Islet of Langerhans (tissue), 1 donor: ENCODE measurements around the gene EIF4A2.
"Not testable (repeated sequence)": the region's sequence is repeated elsewhere in the genome, so short reads cannot be mapped to it uniquely, and the experiment has no call there.

Source experiments
- FAIRE-seq: peaks from one replicate; lab custom pipeline; 2011; peaks lifted over from hg19 to GRCh38; lab: Jason Lieb, UNC

EIF4A2 gene

DNA sequence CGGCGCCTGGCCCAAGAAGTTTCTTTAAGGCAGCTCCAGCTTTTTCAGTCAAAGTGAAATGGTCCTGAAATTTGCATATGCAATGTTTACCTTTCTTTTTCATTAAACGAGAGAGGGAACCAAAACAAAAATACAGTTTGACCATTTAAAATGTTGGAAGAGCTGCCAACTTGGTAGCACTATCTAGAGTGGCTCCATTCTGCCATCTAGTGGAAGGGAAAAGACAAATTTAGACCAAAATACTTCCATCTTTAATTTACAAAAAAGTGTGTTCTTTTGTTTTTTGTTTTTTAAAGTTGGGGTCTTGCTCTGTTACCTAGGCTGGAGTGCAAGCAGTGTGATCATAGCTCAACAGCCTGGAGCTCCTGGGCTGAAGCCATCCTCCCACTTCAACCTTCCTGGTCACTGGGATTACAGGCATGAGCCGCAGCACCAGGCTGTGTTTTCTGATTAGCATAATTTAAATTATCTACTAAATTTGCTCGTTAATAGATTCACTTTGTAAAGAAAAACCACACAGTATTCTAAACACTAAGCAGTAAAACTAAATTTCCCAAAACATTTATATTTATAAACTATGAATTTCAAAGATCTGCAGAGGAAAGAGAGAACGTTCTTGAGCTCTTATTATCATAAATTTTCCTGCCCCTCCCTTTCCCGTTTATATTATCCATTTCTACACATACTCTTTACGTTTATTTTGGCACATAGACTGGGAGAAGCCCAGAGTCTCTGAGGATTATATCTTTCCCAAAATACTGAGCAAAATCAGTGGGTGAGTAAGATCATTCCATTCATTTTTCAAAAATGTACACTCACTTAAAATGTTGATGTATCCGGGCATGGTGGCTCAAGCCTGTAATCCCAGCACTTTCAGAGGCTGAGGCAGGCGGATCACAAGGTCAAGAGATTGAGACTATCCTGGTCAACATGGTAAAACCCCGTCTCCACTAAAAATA, 38.3 kb downstream of the EIF4A2 start:
- FAIRE-seq: no peak

DNA sequence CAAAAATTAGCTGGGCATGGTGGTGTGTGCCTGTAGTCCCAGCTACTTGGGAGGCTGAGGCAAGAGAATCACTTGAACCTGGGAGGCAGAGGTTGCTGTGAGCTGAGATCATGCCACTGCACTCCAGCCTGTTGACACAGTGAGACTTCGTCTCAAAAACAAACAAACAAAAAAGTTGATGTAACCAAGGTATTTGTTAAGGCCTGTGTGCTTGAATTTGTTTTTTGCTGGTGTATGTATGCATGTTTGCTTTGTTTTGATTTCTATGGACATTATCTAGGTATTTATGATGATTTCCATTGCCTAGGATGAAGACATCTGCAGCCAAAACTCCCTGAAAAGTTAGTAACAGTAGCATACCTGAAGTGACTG, 39.0 kb downstream of the EIF4A2 start:
- not testable (repeated sequence) for FAIRE-seq

DNA sequence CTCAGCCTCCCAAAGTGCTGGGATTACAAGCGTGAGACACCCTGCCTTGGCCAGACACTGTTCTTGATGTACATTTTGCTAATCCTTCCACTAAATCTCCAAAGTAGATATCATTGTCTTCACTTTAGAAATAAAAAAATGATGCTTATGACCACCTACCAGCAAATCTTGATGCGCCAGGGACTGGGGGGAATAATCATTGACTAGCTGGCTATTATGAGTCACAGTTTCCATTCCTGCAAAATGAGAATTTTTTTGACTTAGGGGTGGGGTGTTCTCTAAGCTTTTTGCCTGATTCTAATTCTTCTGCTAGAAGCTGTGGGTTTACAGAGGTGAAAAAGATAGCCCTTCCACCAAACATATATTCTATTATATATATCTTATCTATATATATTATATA, 40.0 kb downstream of the EIF4A2 start:
- FAIRE-seq: no peak

DNA sequence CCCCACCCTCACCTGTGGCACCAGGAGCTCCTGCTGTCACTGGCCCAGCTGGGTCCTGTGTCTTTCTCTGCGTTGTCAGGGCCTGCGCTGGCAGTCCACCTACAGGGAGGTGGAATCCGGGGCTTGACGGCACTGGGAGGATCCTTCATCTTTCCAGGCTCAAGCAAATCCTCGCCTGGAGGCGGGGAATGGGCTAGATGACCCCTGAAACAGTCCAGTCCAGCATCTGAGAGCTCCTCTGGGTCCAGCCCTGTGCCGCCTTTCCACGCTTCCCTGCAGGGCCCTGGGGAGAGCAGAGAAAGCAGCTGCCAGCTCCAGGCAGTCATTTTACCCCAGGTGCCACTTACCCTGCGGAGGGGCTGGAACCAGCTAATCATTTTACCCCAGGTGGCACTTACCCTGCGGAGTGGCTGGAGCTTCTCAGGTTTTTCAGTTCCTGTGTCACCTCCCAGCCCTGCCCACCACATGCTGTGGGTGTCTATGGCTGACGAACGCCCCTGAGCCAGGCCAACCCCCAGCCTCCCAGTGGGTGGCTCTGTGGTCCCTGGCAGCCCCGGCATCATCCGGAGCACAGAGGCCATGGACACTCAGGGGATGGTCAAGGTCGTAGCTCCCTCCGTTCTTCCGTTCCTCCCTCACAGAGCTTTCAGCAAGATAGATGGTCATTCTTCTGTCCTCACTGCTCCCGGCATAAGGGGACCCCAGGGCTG, 41.2 kb downstream of the EIF4A2 start:
- no peak for FAIRE-seq

DNA sequence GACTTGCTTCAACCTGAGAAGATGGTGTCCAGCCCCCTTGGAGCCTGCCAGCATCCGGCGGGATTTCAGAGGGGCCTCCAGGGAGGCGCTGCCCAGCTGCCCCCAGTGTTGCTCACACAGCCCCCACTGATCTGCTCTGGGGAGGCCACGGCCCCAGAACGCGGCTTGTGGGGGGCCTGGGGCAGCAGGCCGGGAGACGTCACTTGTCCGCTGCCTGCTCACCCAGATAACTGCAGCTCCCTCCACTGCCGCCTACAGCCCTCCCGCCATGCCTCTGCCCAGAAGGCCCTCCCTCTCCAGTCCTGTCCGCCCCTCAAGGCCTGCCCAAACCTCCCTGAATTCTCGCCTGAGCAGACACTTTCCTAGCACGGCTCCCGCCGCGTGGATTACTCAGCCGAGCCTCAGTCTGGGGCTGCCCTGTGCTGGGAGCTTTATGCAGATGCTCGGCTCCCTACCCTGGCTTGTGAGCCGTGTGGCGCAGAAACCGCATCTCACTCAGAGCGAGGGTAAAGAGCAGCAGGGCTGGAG, 42.0 kb downstream of the EIF4A2 start:
- no peak for FAIRE-seq

DNA sequence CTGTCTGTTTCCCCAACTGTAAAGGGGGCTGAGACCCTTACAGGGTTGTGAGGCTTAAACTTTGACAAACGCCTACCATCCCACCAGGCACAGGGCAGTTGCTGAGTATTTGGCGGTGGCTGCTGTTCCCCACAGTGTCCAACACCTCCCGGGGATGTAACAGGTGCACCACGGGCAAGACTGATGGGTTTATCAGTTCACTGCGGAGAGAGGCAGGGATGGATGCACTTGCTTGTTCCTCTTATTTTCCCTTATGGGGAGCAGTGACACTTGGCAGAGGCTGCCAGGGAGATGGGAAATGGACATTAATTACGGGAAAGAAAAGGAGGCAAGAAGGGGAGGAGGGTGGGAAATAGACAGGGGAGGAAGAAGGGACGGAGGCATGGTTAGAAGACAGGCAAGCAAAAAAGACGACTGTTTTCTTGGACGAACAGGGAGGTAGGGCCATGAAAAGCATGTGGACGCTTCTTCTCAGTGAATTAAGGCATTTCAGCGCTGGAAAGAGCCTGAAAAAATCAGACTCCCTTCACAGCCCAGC, 42.6 kb downstream of the EIF4A2 start:
- FAIRE-seq: no peak

DNA sequence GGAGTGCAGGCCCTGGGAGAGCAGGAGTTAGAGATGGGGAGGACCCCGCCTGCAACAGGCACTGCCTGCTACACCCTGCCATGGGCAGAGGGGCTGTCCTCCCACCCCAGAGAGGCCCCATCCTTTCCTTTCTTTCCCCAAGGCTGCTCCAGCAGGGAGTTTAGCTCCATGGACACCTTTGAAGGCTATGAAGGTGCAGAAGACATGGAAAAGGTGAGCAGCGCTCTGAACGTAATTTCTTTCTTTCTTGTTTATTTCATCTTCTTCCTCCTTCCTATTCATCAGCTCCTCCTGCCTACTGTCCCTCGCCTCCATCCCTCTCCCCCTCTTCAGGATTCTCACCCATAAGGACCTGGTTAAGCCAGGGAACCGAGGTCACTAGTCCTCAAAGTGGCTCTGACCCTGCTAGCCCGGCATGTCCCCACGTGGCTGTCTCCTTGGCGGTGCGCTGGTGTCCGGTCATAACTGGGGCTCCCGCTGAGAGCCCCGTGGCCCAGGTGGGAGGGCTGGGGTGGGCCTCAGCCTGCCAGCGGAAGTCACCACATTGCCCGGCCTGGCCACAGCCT, 43.1 kb downstream of the EIF4A2 start:
- FAIRE-seq: no peak

DNA sequence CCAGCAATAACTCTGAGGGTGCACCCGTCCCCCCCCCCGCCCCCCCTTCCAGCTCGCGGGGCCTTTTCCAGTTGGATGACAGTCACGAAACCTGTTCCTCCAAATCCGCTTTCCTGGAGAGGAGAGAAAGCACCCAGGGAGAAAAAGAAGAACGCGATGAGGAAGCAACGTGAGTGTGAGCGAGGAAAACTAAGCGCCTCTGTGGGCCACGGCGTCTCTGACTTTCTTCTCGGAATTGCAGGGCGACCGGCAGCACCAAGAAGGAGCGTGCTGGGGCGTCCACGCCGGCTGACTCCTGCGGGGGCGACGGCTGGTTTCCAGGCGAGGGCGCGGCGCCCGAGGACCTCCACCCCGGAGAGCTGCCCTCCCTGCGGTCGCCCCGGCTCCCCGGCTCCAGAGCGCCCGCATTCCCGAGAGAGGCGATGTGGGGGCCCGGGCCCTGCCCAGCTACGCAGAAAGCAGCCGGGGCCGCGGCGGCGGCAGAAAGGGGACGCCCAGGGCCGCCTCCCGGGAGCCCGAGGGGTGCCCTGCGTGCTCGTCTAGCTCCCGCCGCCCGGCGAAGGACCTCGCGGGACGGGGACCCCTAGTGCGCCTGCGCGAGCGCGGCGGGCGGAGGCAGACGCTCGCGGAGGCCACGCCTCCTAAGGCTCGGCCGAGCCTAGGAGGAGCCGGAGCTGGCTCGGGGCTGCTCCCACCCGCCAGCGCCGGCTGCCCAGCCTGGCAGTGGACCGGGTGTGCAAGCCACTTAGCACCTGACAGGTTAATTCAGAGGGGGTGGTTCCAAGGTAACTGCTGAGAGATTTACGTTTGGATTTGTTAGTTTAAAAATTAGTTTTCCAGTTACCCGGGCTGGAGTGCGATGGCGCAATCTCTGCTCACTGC, 43.8 kb downstream of the EIF4A2 start:
- no peak for FAIRE-seq

DNA sequence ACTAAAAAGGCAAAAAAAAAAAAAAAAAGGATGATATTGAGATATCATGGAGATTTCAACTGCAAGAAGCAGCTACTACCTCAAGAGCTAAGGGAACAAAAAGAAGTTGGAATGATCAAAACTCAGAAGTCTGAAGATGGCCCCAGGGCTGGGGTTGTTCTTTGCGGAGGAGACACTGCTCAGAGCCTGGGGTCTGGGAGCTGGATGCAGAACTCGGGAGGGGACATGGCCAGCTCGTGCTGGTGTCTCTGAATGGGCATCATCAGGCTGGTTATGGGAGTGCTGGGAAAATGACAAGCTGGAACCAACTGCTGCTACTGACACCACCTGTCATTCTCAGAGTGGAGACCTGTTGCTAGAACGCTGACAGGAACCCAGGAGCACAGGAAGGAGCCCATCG, 45.0 kb downstream of the EIF4A2 start:
- no peak for FAIRE-seq

DNA sequence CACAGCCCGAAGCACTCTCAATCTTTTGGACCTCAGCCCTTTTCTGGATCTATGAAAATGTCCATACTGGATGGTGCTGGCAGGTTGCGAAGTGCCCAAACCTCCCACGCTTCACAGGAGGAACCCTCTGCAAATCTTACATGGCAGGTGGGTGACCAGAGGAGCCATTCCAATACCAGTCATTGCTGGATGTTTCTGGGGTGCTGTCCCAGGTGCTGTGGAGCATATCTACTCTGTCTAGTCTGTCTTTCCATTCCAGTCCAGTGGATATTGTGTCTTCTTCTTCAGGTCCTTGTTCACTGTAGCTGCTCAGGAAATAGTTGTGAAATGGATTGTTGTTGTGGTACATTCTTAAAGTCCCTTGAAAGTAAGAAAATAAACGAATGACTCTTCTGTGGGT, 48.4 kb downstream of the EIF4A2 start:
- no peak for FAIRE-seq

DNA sequence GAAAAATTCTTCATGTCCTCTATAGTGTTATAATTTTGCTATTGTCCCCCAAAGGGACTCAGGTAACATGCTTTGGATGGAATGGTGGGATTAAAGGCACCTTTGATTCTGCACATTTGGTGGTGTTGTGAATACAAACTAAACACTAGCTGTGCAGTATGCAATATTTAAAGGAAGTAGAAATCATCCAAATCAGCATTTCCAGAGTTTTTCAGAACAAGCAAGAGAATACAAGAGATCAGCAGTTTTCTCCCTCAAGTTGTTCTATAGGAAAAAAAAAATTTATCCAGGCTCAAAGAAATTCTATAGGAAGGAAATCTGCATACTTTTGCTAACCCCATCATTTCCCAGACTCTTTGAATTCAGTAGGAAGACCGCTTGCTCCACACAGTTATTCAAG, 48.9 kb downstream of the EIF4A2 start:
- no peak for FAIRE-seq
